IPS-15b (cell line): ENCODE results near the gene CFHR1.
"Not testable (repeated sequence)": the region's sequence is repeated elsewhere in the genome, so short reads cannot be mapped to it uniquely, and the experiment has no call there.

Source experiments
- H3K27me3 ChIP-seq: one replicate; pipeline ENCODE4 v1.6.1; 2013; ENCODE audit warnings: low read length; ENCODE audit not compliant: control insufficient read depth, insufficient read depth
- H3K36me3 ChIP-seq: one replicate; pipeline ENCODE4 v1.6.1; 2013; ENCODE audit warnings: low read length; ENCODE audit not compliant: control insufficient read depth, insufficient read depth
- H3K4me1 ChIP-seq: one replicate; pipeline ENCODE4 v1.6.1; 2013; ENCODE audit warnings: mild to moderate bottlenecking, low read length; ENCODE audit not compliant: control insufficient read depth, insufficient read depth
- H3K4me3 ChIP-seq: one replicate; pipeline ENCODE4 v1.5.1; 2013; ENCODE audit warnings: low read depth, low read length
- H3K9ac ChIP-seq: one replicate; pipeline ENCODE4 v1.6.1; 2013; ENCODE audit warnings: low read depth, mild to moderate bottlenecking, low read length
- H3K9me3 ChIP-seq: one replicate; pipeline ENCODE4 v1.6.1; 2013; ENCODE audit warnings: mild to moderate bottlenecking, low read length; ENCODE audit not compliant: control insufficient read depth, insufficient read depth

CFHR1 gene

GRCh38 chr1:196817442-196817841 lies 2.1 kb upstream of the CFHR1 start:
- not testable (repeated sequence) for H3K36me3 ChIP-seq, H3K9ac ChIP-seq, H3K4me3 ChIP-seq, H3K4me1 ChIP-seq, H3K27me3 ChIP-seq, H3K9me3 ChIP-seq

DNA sequence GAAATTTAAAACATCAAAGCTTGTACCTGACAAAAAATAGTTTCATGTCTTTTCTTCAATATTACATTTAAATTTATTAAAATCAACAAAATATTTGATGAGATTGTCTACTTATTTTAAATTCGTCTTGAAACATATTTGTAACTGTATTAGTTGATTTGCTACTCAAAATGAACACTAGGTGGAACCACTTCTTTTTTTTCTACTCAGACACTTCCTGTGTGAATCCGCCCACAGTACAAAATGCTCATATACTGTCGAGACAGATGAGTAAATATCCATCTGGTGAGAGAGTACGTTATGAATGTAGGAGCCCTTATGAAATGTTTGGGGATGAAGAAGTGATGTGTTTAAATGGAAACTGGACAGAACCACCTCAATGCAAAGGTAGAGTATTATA lies 8.3 kb downstream of the CFHR1 start:
- H3K9ac ChIP-seq, H3K9me3 ChIP-seq, H3K4me1 ChIP-seq, H3K36me3 ChIP-seq, H3K27me3 ChIP-seq, H3K4me3 ChIP-seq: not testable (repeated sequence)

- not testable (repeated sequence) for H3K9ac ChIP-seq, H3K27me3 ChIP-seq, H3K9me3 ChIP-seq, H3K4me1 ChIP-seq, H3K4me3 ChIP-seq, H3K36me3 ChIP-seq
Measured at GRCh38 chr1:196849613-196850492, 30.3 kb downstream of the CFHR1 start.

- no peaks in the 10 kb centered on the region for H3K9me3 ChIP-seq
- no peak overlapping the region for H3K9ac ChIP-seq
- no peak overlapping the region for H3K4me3 ChIP-seq
- H3K4me1 ChIP-seq = no peaks in the 10 kb centered on the region
- H3K27me3 ChIP-seq = no peaks in the 10 kb centered on the region
- H3K36me3 ChIP-seq = no peaks in the 10 kb centered on the region
Measured at GRCh38 chr1:196856053-196856452, 36.5 kb downstream of the CFHR1 start.

DNA sequence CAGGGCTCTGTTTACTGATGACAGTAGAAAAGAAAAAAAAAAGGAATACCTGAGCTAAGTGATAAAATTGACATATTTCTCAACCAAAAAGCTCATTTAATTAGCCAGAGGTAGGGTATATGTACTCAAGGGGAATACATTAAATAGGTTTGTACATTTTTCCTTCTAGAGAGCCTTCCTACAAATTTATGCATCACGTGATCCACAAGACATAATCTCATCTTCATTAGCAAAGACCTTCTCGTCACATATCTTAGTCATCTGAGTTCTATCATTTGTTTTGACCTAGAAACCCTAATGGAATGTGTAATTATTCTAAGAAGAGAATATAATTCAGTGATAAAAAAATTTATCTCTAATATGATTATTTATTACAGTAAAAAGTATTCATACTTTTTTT lies 37.7 kb downstream of the CFHR1 start:
- no peak overlapping the region for H3K4me3 ChIP-seq
- H3K4me1 ChIP-seq = no peaks in the 10 kb centered on the region
- H3K27me3 ChIP-seq = no peaks in the 10 kb centered on the region
- H3K9me3 ChIP-seq = no peaks in the 10 kb centered on the region
- no peak overlapping the region for H3K9ac ChIP-seq
- no peaks in the 10 kb centered on the region for H3K36me3 ChIP-seq

- no peaks in the 10 kb centered on the region for H3K9me3 ChIP-seq
Measured at GRCh38 chr1:196858811-196859210, 39.3 kb downstream of the CFHR1 start.

GRCh38 chr1:196860323-196860884 lies 40.9 kb downstream of the CFHR1 start:
- Histone ChIP-seq H3K27me3 (no peaks in the 10 kb centered on the region), H3K36me3 (no peaks in the 10 kb centered on the region), H3K4me3 (no peak overlapping the region), H3K9me3 (no peaks in the 10 kb centered on the region), H3K4me1 (no peaks in the 10 kb centered on the region), H3K9ac (no peak overlapping the region)

More at GRCh38 chr1:196858811-196859210, 39.3 kb downstream of the CFHR1 start:
- Histone ChIP-seq H3K27me3 (no peaks in the 10 kb centered on the region), H3K4me1 (no peaks in the 10 kb centered on the region), H3K36me3 (no peaks in the 10 kb centered on the region), H3K4me3 (no peak overlapping the region), H3K9ac (no peak overlapping the region)

GRCh38 chr1:196861429-196861828 lies 41.9 kb downstream of the CFHR1 start:
- H3K9me3 ChIP-seq = no peaks in the 10 kb centered on the region
- H3K4me3 ChIP-seq = no peak overlapping the region
- no peaks in the 10 kb centered on the region for H3K27me3 ChIP-seq
- no peaks in the 10 kb centered on the region for H3K36me3 ChIP-seq
- no peak overlapping the region for H3K9ac ChIP-seq
- H3K4me1 ChIP-seq = no peaks in the 10 kb centered on the region

- Histone ChIP-seq H3K4me3 (no peak overlapping the region), H3K4me1 (no peaks in the 10 kb centered on the region), H3K27me3 (no peaks in the 10 kb centered on the region), H3K36me3 (no peaks in the 10 kb centered on the region), H3K9ac (no peak overlapping the region), H3K9me3 (no peaks in the 10 kb centered on the region)
Measured at GRCh38 chr1:196866974-196867373, 47.4 kb downstream of the CFHR1 start.

DNA sequence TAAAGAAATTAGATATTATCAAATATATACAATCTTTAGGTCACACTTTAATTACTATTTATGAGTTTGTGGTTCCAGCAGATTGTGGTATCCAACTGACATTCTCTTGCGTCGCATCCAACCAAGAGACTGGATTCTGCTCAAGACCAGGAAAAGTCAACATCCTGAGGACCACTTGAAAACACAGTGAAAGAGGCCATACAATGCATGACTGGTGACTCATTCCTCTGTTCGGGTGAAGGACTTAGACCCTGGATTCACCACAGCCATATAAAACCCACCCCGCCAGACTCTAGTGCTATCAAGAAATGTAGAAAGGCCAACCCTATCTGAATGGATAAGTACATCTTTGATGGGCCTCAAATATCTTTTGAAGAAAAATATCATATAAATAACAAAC lies 53.9 kb downstream of the CFHR1 start:
- H3K9me3 ChIP-seq = no peaks in the 10 kb centered on the region
- H3K9ac ChIP-seq = no peak overlapping the region
- no peaks in the 10 kb centered on the region for H3K36me3 ChIP-seq
- peaks cover 8% of the 10 kb centered on the region for H3K27me3 ChIP-seq
- no peak overlapping the region for H3K4me3 ChIP-seq
- no peaks in the 10 kb centered on the region for H3K4me1 ChIP-seq

GRCh38 chr1:196875935-196876334 lies 56.4 kb downstream of the CFHR1 start:
- no peaks in the 10 kb centered on the region for H3K9me3 ChIP-seq
- H3K4me1 ChIP-seq = no peaks in the 10 kb centered on the region
- H3K9ac ChIP-seq = no peak overlapping the region
- peaks cover 17% of the 10 kb centered on the region for H3K27me3 ChIP-seq
- H3K4me3 ChIP-seq = no peak overlapping the region
- no peaks in the 10 kb centered on the region for H3K36me3 ChIP-seq

DNA sequence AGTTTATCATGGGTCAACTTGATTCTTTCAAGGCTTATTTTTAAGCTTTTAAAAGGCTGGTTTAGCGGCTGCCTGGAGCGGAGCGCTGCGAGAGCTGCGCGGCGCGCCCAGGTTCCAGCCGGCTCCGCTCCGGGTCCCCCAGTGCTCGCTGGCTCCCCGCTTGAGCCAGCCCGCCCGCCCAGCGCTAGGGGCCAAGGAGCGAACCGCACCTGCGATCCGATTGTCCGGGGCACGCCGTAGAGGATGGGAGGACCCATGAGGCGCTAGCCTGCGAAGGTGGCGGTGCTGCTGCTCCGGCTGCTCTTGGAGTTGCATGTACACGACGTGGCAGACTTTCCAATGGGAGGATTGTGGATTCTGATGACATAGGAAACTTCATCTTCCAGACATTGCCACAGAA lies 58.4 kb downstream of the CFHR1 start:
- H3K4me3 ChIP-seq = peak overlapping the region; percentile 10
- no peak overlapping the region for H3K9ac ChIP-seq
- peaks cover 17% of the 10 kb centered on the region for H3K27me3 ChIP-seq
- no peaks in the 10 kb centered on the region for H3K9me3 ChIP-seq
- no peaks in the 10 kb centered on the region for H3K4me1 ChIP-seq
- H3K36me3 ChIP-seq = no peaks in the 10 kb centered on the region
